Upper lobe of left lung (tissue), 4 donors: Measurements from ENCODE around the gene TUB.

ENCODE experiments used
- CTCF ChIP-seq, 6 experiments: fragments of 450-650 bp in 4 of 6; fragments of 200-600 bp in 2 of 6; sonication (generic) in 2 of 6; IDR thresholded peaks; one replicate each; pipeline ENCODE4 v1.5.1; 2016 to 2019; ENCODE audit warnings: antibody characterized with exemption in 6 of 6
- POLR2A ChIP-seq, 4 donors: fragments of 450-650 bp; IDR thresholded peaks; one replicate each; pipeline ENCODE4 v1.5.1; 2016 to 2017; ENCODE audit warnings: antibody characterized with exemption in 4 of 4, mild to moderate bottlenecking in 2 of 4

GRCh38 chr11:8056810-8057463 is 24.1 kb upstream of the TUB start:
- no peak for TF ChIP-seq POLR2A (IDR thresholded peaks at IDR 0.05)
- TF ChIP-seq CTCF (IDR thresholded peaks at IDR 0.05): no peak
